A549 (cell line): ENCODE results near the gene NPSR1. TPM values are rescaled to one million over a fixed set of nuclear protein-coding genes. Genes with fewer than 3 reads are reported as not detected.

Experiments
- ATAC-seq, 2 experiments: fragments of 200-7000 bp in 1 of 2; fragments of >200 bp in 1 of 2; cut with Nextera tagmentation in 1 of 2; cut with Tn5 transposase in 1 of 2; 3 replicates each; pipeline versions ENCODE4 v1.8.0 to v1.9.1; 2018 to 2020; ENCODE audit warnings: mild to moderate bottlenecking in 1 of 2, moderate library complexity in 1 of 2
- CTCF ChIA-PET: fragments of 300-600 bp; sonication (Branson Sonifier 250); formaldehyde crosslinking; extraction: SDS; loops from one replicate; lab custom pipeline; 2021; ENCODE audit warnings: antibody characterized with exemption, inconsistent platforms; lab: Yijun Ruan, JAX
- POLR2A ChIA-PET: fragments of 350-600 bp; formaldehyde crosslinking; extraction: SDS; loops from one replicate; lab custom pipeline; 2021; ENCODE audit warnings: antibody characterized with exemption, inconsistent platforms; lab: Yijun Ruan, JAX
- DNase-seq, 2 experiments: peaks; one replicate each; pipeline versions ENCODE4 v3.0.0 to v3.0.0-alpha.2; 2011 to 2016; ENCODE audit warnings: low read depth in 1 of 2, low spot score in 1 of 2
- FAIRE-seq: peaks from 2 replicates; lab custom pipeline; 2011; peaks lifted over from hg19 to GRCh38; lab: Jason Lieb, UNC
- H3K27ac ChIP-seq, 2 experiments: fragments of >200 bp; sonication (Bioruptor Twin); formaldehyde crosslinking; 3 replicates each; pipeline ENCODE4 v1.5.1; 2016 to 2017
- H3K4me1 ChIP-seq: fragments of >200 bp; sonication (Bioruptor Twin); formaldehyde crosslinking; 3 replicates; pipeline ENCODE4 v1.6.1; 2016
- H3K4me2 ChIP-seq: fragments of >200 bp; sonication (Bioruptor Twin); formaldehyde crosslinking; 3 replicates; pipeline ENCODE4 v1.6.1; 2016
- H3K4me3 ChIP-seq: fragments of >200 bp; sonication (Bioruptor Twin); formaldehyde crosslinking; 3 replicates; pipeline ENCODE4 v1.5.1; 2016
- H3K9me3 ChIP-seq: fragments of >200 bp; sonication (Bioruptor Twin); formaldehyde crosslinking; 3 replicates; pipeline ENCODE4 v1.6.1; 2016
- CBX8 ChIP-seq: fragments of 200-600 bp; sonication (generic); IDR thresholded peaks from 2 replicates; pipeline ENCODE4 v1.6.1; 2016
- CEBPB ChIP-seq, 2 experiments: fragments of >200 bp in 1 of 2; sonication (Bioruptor Twin) in 1 of 2; formaldehyde crosslinking in 1 of 2; IDR thresholded peaks; 2 replicates each; pipeline ENCODE4 v1.6.1; 2012 to 2016
- CHD2 ChIP-seq: fragments of 150-350 bp; IDR thresholded peaks from 2 replicates; pipeline ENCODE4 v1.6.1; 2014; ENCODE audit warnings: low read length; ENCODE audit not compliant: partially characterized antibody
- CHD4 ChIP-seq: fragments of 200-600 bp; sonication (generic); IDR thresholded peaks from 2 replicates; pipeline ENCODE4 v1.6.1; 2016; ENCODE audit warnings: antibody characterized with exemption, mild to moderate bottlenecking, borderline replicate concordance
- CTCF ChIP-seq: fragments of >200 bp; sonication (Bioruptor Twin); formaldehyde crosslinking; IDR thresholded peaks from 3 replicates; pipeline ENCODE4 v1.5.1; 2016
- EP300 ChIP-seq, 2 experiments: fragments of >200 bp; sonication (Bioruptor Twin); formaldehyde crosslinking; IDR thresholded peaks; 2 replicates in 1 of 2; 3 replicates in 1 of 2; pipeline ENCODE4 v1.6.1; 2016 to 2017
- FOSB ChIP-seq: fragments of 250-450 bp; sonication (Bioruptor Pico); IDR thresholded peaks from 2 replicates; pipeline ENCODE4 v1.5.0; 2020; ENCODE audit warnings: mild to moderate bottlenecking, moderate library complexity
- FOSL2 ChIP-seq, 2 experiments: fragments of 450-650 bp in 1 of 2; fragments of >200 bp in 1 of 2; sonication (Bioruptor Twin) in 1 of 2; formaldehyde crosslinking; IDR thresholded peaks; 2 replicates each; pipeline versions ENCODE4 v1.5.0 to v1.6.1; 2016 to 2020; ENCODE audit warnings: mild to moderate bottlenecking in 1 of 2, moderate library complexity in 1 of 2
- HES2 ChIP-seq: fragments of >200 bp; sonication (Bioruptor Twin); formaldehyde crosslinking; IDR thresholded peaks from 2 replicates; pipeline ENCODE4 v1.6.1; 2016
- HEYL ChIP-seq: fragments of 250-450 bp; sonication (Bioruptor Pico); IDR thresholded peaks from 2 replicates; pipeline ENCODE4 v1.8.0; 2021; ENCODE audit warnings: mild to moderate bottlenecking, moderate library complexity
- JUNB ChIP-seq: fragments of >200 bp; sonication (Bioruptor Twin); formaldehyde crosslinking; IDR thresholded peaks from 2 replicates; pipeline ENCODE4 v1.6.1; 2016
- MAZ ChIP-seq: fragments of 150-350 bp; IDR thresholded peaks from 2 replicates; pipeline ENCODE4 v1.6.1; 2014; ENCODE audit warnings: antibody characterized with exemption, low read depth, low read length, borderline replicate concordance
- MYC ChIP-seq: IDR thresholded peaks from 2 replicates; pipeline ENCODE4 v1.6.1; 2012; ENCODE audit warnings: mild to moderate bottlenecking, inconsistent platforms, low read length, improper control_type of control experiment, borderline replicate concordance
- NR3C1 ChIP-seq: fragments of >200 bp; sonication (Bioruptor Twin); formaldehyde crosslinking; IDR thresholded peaks from 3 replicates; pipeline ENCODE4 v1.6.1; 2017
- PBX3 ChIP-seq: IDR thresholded peaks from 2 replicates; pipeline ENCODE4 v1.6.1; 2012
- PHF8 ChIP-seq: fragments of 200-600 bp; sonication (generic); IDR thresholded peaks from 2 replicates; pipeline ENCODE4 v1.6.1; 2016; ENCODE audit warnings: low read depth, mild to moderate bottlenecking, antibody characterized with exemption, moderate library complexity, borderline replicate concordance
- POLR2AphosphoS2 ChIP-seq: conservative IDR thresholded peaks from 2 replicates; pipeline ENCODE4 v1.6.1; 2012; ENCODE audit warnings: low read length, improper control_type of control experiment, inconsistent platforms
- RAD21 ChIP-seq, 2 experiments: fragments of >200 bp in 1 of 2; sonication (Bioruptor Twin) in 1 of 2; formaldehyde crosslinking in 1 of 2; IDR thresholded peaks in 1 of 2; conservative IDR thresholded peaks in 1 of 2; 2 replicates in 1 of 2; 3 replicates in 1 of 2; pipeline ENCODE4 v1.6.1; 2012 to 2018; ENCODE audit warnings: inconsistent platforms in 1 of 2
- RCOR1 ChIP-seq: fragments of 150-350 bp; IDR thresholded peaks from 2 replicates; pipeline ENCODE4 v1.6.1; 2014; ENCODE audit warnings: antibody characterized with exemption, low read length, low read depth
- RNF2 ChIP-seq: fragments of 200-600 bp; sonication (generic); IDR thresholded peaks from 2 replicates; pipeline ENCODE4 v1.6.1; 2016; ENCODE audit warnings: low read depth, mild to moderate bottlenecking, antibody characterized with exemption, moderate library complexity, borderline replicate concordance
- SMC3 ChIP-seq: fragments of >200 bp; sonication (Bioruptor Twin); formaldehyde crosslinking; IDR thresholded peaks from 3 replicates; pipeline ENCODE4 v1.6.1; 2018; ENCODE audit warnings: inconsistent platforms
- SREBF2 ChIP-seq: fragments of 450-650 bp; IDR thresholded peaks from 2 replicates; pipeline ENCODE4 v1.6.1; 2014; ENCODE audit warnings: mild to moderate bottlenecking, moderate library complexity
- TP53 ChIP-seq: fragments of 250-450 bp; sonication (Bioruptor Pico); IDR thresholded peaks from 2 replicates; pipeline ENCODE4 v1.5.0; 2021; ENCODE audit warnings: mild to moderate bottlenecking, moderate library complexity
- ZC3H11A ChIP-seq: fragments of 450-650 bp; IDR thresholded peaks from 2 replicates; pipeline ENCODE4 v1.6.1; 2014; ENCODE audit warnings: antibody characterized with exemption, mild to moderate bottlenecking
- WGBS: methylation state at CpG from one replicate; pipeline ENCODE4 v1.1.6; 2017; ENCODE audit errors: missing lambda C conversion rate; 5-methylcytosine and 5-hydroxymethylcytosine counted together
- polyA plus RNA-seq, 4 experiments: library from polyadenylated mRNA; depleted of rRNA in 3 of 4; stranded (reverse); fragments of >200 nt; fragmentation: RNase III in 1 of 4; extraction: RNeasy Plus Mini Kit Qiagen cat#74134 plus additional on column Dnase treatment in 1 of 4; gene quantifications; 2 replicates in 3 of 4; 3 replicates in 1 of 4; pipeline ENCODE4 v1.2.3, GENCODE V29; 2011 to 2017
- TF ChIP-seq, protein P1 (sequence below): fragments of 150-350 bp; IDR thresholded peaks from 2 replicates; pipeline ENCODE4 v1.6.1; 2014; ENCODE audit warnings: low read depth, mild to moderate bottlenecking, low read length
- TF ChIP-seq, protein P2 (sequence below): fragments of 450-650 bp; IDR thresholded peaks from 2 replicates; pipeline ENCODE4 v1.6.1; 2014; ENCODE audit warnings: antibody characterized with exemption
- TF ChIP-seq, protein P3 (sequence below): fragments of 200-600 bp; sonication (generic); IDR thresholded peaks from 2 replicates; pipeline ENCODE4 v1.6.1; 2016; ENCODE audit warnings: antibody characterized with exemption, mild to moderate bottlenecking, moderate library complexity

NPSR1 gene
- polyA plus RNA-seq, 2 of the 4 experiments (the other 2 are of a cell fraction), result not detected

DNA sequence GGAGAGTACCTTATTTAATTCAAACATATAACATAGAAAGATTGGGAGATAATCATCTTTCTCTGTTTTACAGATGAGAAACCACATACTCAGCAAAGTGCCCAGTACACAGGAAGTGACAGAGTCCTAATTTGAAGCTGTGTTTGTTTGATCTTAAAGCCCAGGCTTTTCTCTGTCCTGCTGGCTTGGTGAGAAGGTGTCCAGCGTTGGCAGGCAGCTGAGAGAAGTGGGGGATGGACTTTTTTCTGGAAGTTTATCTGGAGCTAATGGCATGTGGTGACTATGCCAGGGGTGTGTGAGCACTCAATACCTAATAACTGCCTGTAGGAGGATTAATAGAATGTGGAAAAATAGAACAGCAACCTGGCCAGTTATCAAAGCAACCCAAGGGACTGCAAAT, 60.8 kb downstream of the NPSR1 start:
- no peak overlapping the region for H3K4me2 ChIP-seq
- no peak overlapping the region for H3K4me3 ChIP-seq
- H3K4me1 ChIP-seq, result no peaks in the 10 kb centered on the region; the same call in 2 of the 3 replicates
- POLR2A ChIA-PET, result no interaction called here
- CTCF ChIA-PET, result no interaction called here
- FAIRE-seq (no peak), DNase-seq (no peak), ATAC-seq (no peak)
- TF ChIP-seq SMC3 (no peak), HEYL (no peak), PHF8 (no peak), SREBF2 (no peak), RNF2 (no peak), MAZ (no peak)
- TF ChIP-seq, protein P1, sequence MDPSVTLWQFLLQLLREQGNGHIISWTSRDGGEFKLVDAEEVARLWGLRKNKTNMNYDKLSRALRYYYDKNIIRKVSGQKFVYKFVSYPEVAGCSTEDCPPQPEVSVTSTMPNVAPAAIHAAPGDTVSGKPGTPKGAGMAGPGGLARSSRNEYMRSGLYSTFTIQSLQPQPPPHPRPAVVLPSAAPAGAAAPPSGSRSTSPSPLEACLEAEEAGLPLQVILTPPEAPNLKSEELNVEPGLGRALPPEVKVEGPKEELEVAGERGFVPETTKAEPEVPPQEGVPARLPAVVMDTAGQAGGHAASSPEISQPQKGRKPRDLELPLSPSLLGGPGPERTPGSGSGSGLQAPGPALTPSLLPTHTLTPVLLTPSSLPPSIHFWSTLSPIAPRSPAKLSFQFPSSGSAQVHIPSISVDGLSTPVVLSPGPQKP, result no peak
- no peaks in the 10 kb centered on the region for H3K9me3 ChIP-seq
- WGBS, result 37% methylated on average over 1 of the region's 1 CpG
- no peak overlapping the region for H3K27ac ChIP-seq

- Histone ChIP-seq H3K4me3 (no peak overlapping the region), H3K27ac (no peak overlapping the region), H3K4me2 (no peak overlapping the region), H3K4me1 (no peaks in the 10 kb centered on the region; the same call in 2 of the 3 replicates), H3K9me3 (no peaks in the 10 kb centered on the region)
- ChIA-PET POLR2A (no interaction called here), CTCF (no interaction called here)
- DNase-seq (no peak), ATAC-seq (no peak), FAIRE-seq (no peak)
- TF ChIP-seq CTCF (no peak), TP53 (CRISPR knock-in tag) (no peak), JUNB (no peak), CEBPB (IDR thresholded peaks at IDR 0.05) (no peak), CBX8 (no peak), MYC (no peak), NR3C1 (no peak), RCOR1 (no peak), EP300 (IDR thresholded peaks at IDR 0.05) (no peak), HEYL (no peak), SMC3 (no peak), FOSL2 (IDR thresholded peaks at IDR 0.05) (no peak), FOSL2 (CRISPR knock-in tag; IDR thresholded peaks at IDR 0.05) (no peak), FOSB (no peak)
- TF ChIP-seq, protein P2, sequence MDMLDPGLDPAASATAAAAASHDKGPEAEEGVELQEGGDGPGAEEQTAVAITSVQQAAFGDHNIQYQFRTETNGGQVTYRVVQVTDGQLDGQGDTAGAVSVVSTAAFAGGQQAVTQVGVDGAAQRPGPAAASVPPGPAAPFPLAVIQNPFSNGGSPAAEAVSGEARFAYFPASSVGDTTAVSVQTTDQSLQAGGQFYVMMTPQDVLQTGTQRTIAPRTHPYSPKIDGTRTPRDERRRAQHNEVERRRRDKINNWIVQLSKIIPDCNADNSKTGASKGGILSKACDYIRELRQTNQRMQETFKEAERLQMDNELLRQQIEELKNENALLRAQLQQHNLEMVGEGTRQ, result no peak
- WGBS, result 67% methylated on average over 3 of the region's 3 CpGs
Observed at GRCh38 chr7:34719636-34720035, 61.6 kb downstream of the NPSR1 start.

GRCh38 chr7:34720289-34720688, 62.3 kb downstream of the NPSR1 start:
- H3K4me2 ChIP-seq, result no peak overlapping the region
- no peak for DNase-seq
- ChIA-PET POLR2A (no interaction called here), CTCF (no interaction called here)
- FAIRE-seq, result no peak
- H3K4me1 ChIP-seq, result no peaks in the 10 kb centered on the region; the same call in 2 of the 3 replicates
- H3K9me3 ChIP-seq, result no peaks in the 10 kb centered on the region
- ATAC-seq, result no peak
- H3K4me3 ChIP-seq, result no peak overlapping the region
- H3K27ac ChIP-seq, result no peak overlapping the region
- TF ChIP-seq CHD4, result no peak
- TF ChIP-seq HES2, result no peak
- no peak for TF ChIP-seq CHD2
- no peak for TF ChIP-seq RAD21 (conservative IDR thresholded peaks at IDR 0.05 in 1 of 2, IDR thresholded peaks at IDR 0.05 in 1 of 2)
- no peak for TF ChIP-seq POLR2AphosphoS2
- TF ChIP-seq PBX3, result no peak
- TF ChIP-seq ZC3H11A, result no peak
- no peak for TF ChIP-seq CEBPB (IDR thresholded peaks at IDR 0.05)
- no peak for TF ChIP-seq SREBF2
- TF ChIP-seq, protein P3, sequence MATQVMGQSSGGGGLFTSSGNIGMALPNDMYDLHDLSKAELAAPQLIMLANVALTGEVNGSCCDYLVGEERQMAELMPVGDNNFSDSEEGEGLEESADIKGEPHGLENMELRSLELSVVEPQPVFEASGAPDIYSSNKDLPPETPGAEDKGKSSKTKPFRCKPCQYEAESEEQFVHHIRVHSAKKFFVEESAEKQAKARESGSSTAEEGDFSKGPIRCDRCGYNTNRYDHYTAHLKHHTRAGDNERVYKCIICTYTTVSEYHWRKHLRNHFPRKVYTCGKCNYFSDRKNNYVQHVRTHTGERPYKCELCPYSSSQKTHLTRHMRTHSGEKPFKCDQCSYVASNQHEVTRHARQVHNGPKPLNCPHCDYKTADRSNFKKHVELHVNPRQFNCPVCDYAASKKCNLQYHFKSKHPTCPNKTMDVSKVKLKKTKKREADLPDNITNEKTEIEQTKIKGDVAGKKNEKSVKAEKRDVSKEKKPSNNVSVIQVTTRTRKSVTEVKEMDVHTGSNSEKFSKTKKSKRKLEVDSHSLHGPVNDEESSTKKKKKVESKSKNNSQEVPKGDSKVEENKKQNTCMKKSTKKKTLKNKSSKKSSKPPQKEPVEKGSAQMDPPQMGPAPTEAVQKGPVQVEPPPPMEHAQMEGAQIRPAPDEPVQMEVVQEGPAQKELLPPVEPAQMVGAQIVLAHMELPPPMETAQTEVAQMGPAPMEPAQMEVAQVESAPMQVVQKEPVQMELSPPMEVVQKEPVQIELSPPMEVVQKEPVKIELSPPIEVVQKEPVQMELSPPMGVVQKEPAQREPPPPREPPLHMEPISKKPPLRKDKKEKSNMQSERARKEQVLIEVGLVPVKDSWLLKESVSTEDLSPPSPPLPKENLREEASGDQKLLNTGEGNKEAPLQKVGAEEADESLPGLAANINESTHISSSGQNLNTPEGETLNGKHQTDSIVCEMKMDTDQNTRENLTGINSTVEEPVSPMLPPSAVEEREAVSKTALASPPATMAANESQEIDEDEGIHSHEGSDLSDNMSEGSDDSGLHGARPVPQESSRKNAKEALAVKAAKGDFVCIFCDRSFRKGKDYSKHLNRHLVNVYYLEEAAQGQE, result no peak
